Loucy (cell line): Measurements from ENCODE around the gene SMIM30.

Experiments
- H2AFZ ChIP-seq: fragments of 200-600 bp; sonication (generic); 2 replicates; pipeline ENCODE4 v1.6.0; 2016; ENCODE audit warnings: antibody characterized with exemption, mild to moderate bottlenecking, low read length, moderate library complexity
- H3F3A ChIP-seq: fragments of 200-600 bp; 2 replicates; pipeline ENCODE4 v1.6.0; 2016; ENCODE audit warnings: antibody characterized with exemption, low read depth, mild to moderate bottlenecking
- H3K27me3 ChIP-seq: fragments of 200-600 bp; sonication (generic); 2 replicates; pipeline ENCODE4 v1.6.1; 2014; ENCODE audit warnings: low read length, mild to moderate bottlenecking; ENCODE audit not compliant: insufficient read depth, poor library complexity, severe bottlenecking
- H3K36me3 ChIP-seq: fragments of 200-600 bp; sonication (generic); 2 replicates; pipeline ENCODE4 v1.6.1; 2016; ENCODE audit warnings: low read length; ENCODE audit not compliant: insufficient read depth
- H3K4me1 ChIP-seq: fragments of 200-600 bp; sonication (generic); 2 replicates; pipeline ENCODE4 v1.5.1; 2014; ENCODE audit warnings: low read length, mild to moderate bottlenecking; ENCODE audit not compliant: insufficient read depth, poor library complexity, severe bottlenecking
- H3K4me2 ChIP-seq: fragments of 200-600 bp; sonication (generic); 2 replicates; pipeline ENCODE4 v1.6.0; 2014; ENCODE audit warnings: antibody characterized with exemption, low read length, low read depth, mild to moderate bottlenecking; ENCODE audit not compliant: poor library complexity, severe bottlenecking
- H3K4me3 ChIP-seq: fragments of 200-600 bp; sonication (generic); 2 replicates; pipeline ENCODE4 v1.5.1; 2014; ENCODE audit warnings: low read length, mild to moderate bottlenecking, mixed read lengths; ENCODE audit not compliant: poor library complexity, severe bottlenecking
- H3K79me2 ChIP-seq: fragments of 200-600 bp; sonication (generic); 2 replicates; pipeline ENCODE4 v1.6.1; 2014; ENCODE audit warnings: low read length; ENCODE audit not compliant: insufficient read depth
- H3K9ac ChIP-seq: fragments of 200-600 bp; sonication (generic); 2 replicates; pipeline ENCODE4 v1.6.0; 2014; ENCODE audit warnings: mild to moderate bottlenecking, low read depth, low read length, moderate library complexity; ENCODE audit not compliant: poor library complexity, severe bottlenecking
- H3K9me2 ChIP-seq: fragments of 200-600 bp; sonication (generic); replicated peaks from 2 replicates; pipeline ENCODE4 v1.6.1; 2016; ENCODE audit warnings: low read depth, low read length, mixed read lengths
- H3K9me3 ChIP-seq: fragments of 200-600 bp; sonication (generic); 2 replicates; pipeline ENCODE4 v1.6.1; 2014; ENCODE audit warnings: mild to moderate bottlenecking, antibody characterized with exemption, low read length, low read depth; ENCODE audit not compliant: insufficient read depth
- H4K20me1 ChIP-seq: fragments of 200-600 bp; sonication (generic); 2 replicates; pipeline ENCODE4 v1.6.0; 2014; ENCODE audit warnings: antibody characterized with exemption, low read length, mild to moderate bottlenecking; ENCODE audit not compliant: insufficient read depth, poor library complexity, severe bottlenecking
- EZH2phosphoT487 ChIP-seq: fragments of 200-600 bp; IDR thresholded peaks from 2 replicates; pipeline ENCODE4 v1.6.1; 2018; ENCODE audit warnings: antibody characterized with exemption, mild to moderate bottlenecking, moderate library complexity, borderline replicate concordance
- TF ChIP-seq, protein P1 (sequence below): fragments of 200-600 bp; sonication (generic); conservative IDR thresholded peaks from 2 replicates; pipeline ENCODE4 v1.5.1; 2014; ENCODE audit warnings: mild to moderate bottlenecking, antibody characterized with exemption, low read length

The SMIM30 gene

DNA sequence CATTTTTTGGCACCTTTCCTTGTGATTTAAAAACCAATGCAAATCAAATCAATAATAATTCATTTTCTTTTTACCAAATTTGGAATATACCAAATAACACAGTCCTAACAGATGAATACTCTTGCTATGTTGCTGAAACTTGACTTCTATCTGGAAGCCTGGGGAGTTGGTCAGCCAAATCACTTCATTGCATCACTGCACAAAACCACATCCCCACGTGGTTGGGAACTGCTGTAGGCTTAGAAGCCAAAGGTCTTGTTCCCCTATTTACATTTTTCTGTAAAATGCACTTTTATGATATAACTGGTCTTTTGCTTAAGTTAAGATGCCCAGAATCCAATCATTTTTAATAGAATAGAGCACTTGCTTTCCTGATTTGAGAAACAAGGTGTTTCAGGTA lies 46.9 kb downstream of the SMIM30 start:
- Histone ChIP-seq H3K36me3 (no peaks in the 10 kb centered on the region), H3K9ac (no peak overlapping the region), H2AFZ (no peak overlapping the region), H3K4me1 (no peaks in the 10 kb centered on the region), H3K9me2 (no peaks in the 10 kb centered on the region), H3K27me3 (no peaks in the 10 kb centered on the region), H3K4me2 (no peak overlapping the region), H3F3A (no peaks in the 10 kb centered on the region), H3K9me3 (no peaks in the 10 kb centered on the region), H3K79me2 (no peaks in the 10 kb centered on the region), H3K4me3 (no peak overlapping the region), H4K20me1 (no peaks in the 10 kb centered on the region)
- no peak for TF ChIP-seq EZH2phosphoT487
- TF ChIP-seq, protein P1, sequence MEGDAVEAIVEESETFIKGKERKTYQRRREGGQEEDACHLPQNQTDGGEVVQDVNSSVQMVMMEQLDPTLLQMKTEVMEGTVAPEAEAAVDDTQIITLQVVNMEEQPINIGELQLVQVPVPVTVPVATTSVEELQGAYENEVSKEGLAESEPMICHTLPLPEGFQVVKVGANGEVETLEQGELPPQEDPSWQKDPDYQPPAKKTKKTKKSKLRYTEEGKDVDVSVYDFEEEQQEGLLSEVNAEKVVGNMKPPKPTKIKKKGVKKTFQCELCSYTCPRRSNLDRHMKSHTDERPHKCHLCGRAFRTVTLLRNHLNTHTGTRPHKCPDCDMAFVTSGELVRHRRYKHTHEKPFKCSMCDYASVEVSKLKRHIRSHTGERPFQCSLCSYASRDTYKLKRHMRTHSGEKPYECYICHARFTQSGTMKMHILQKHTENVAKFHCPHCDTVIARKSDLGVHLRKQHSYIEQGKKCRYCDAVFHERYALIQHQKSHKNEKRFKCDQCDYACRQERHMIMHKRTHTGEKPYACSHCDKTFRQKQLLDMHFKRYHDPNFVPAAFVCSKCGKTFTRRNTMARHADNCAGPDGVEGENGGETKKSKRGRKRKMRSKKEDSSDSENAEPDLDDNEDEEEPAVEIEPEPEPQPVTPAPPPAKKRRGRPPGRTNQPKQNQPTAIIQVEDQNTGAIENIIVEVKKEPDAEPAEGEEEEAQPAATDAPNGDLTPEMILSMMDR: no peak
